GM18502 (cell line): ENCODE data around the gene SYT14.
"Not testable (repeated sequence)": the region's sequence is repeated elsewhere in the genome, so short reads cannot be mapped to it uniquely, and the experiment has no call there.

Experiments
- ATAC-seq: cut with Tn5 transposase; IDR thresholded peaks from one replicate; pipeline ENCODE4 v1.9.1; 2021; ENCODE audit warnings: mild to moderate bottlenecking; ENCODE audit not compliant: unreplicated experiment, poor library complexity

SYT14 gene

GRCh38 chr1:210189426-210189825 is 251.4 kb downstream of the SYT14 start:
- ATAC-seq, result no peak

DNA sequence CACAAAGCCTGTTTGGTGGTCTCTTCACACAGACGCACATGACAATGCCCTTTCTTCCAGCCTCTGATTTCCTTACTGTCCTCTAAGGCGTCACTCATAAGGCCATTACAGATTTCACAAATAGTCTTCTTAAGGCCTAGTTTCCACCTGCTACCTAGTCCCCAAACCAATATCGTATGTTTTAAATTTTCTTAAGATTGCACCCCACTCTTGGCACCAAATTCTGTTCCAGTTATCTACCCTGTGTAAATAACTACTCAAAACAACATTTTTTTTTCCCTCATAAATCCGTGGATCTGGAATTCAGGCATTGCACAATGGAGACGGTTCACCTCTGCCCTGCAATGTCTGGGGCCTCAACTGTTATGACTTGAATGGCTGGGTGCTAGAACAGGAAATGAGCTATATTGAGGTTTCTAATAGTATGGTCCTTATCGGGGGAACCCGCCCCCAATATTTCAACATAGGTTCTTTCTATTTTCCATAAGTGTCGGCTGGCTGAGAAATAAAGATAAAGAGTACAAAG is 257.7 kb downstream of the SYT14 start:
- ATAC-seq, result no peak

GRCh38 chr1:210196266-210196665 is 258.2 kb downstream of the SYT14 start:
- not testable (repeated sequence) for ATAC-seq

DNA sequence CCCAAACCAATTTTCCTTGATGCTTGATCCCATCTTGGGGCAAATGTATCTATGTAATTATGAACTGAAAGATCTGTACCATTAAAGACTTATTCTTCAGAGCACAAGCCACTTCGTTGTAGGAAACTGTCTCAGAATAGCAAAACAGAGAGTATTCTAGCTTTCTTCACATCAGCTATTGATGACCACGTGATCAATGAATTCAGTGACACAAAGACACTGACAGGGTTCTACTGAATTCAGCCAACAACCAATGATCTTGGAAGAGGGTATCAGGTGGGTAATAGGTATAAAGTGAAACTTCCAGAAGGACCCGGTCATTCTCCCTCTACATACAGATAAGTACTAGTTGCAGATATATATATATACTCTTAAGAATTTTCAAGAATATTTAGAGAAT is 260.8 kb downstream of the SYT14 start:
- ATAC-seq, result no peak

DNA sequence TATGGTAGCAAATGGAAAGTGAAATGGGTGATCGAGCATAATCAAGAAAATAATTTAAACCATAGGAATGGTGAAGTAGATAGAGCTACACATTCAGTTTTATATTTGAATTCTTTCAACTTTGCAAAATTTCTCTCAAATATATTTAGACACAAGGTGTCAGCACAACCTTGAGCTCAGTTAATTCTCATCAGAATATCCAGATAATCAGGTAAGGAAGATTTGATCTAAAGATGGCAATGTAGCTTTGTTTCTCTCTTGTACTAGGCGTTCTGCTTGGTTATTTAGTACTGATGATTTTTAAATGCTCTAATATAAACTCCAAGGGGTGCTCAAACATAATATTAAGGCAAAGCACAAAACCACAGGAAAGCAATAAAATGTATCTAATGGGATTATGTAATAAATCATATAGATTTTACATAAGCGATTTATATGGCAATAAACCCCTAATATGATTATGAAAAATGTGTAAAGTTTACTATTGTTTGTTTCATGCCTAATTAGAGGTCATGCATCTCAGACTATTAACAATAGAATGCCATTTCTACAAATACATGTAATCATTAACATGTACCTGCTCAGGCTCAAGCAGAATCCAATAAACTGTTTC is 262.2 kb downstream of the SYT14 start:
- no peak for ATAC-seq

- no peak for ATAC-seq
These were observed 263.7 kb downstream of the SYT14 start for GRCh38 chr1:210201681-210202080.

- no peak for ATAC-seq
These were observed 269.8 kb downstream of the SYT14 start for GRCh38 chr1:210207597-210208450.

- ATAC-seq, result no peak
These were observed 275.3 kb downstream of the SYT14 start for GRCh38 chr1:210213335-210213734.

- no peak for ATAC-seq
These were observed 276.8 kb downstream of the SYT14 start for GRCh38 chr1:210214573-210215409.

GRCh38 chr1:210217482-210217881 is 279.5 kb downstream of the SYT14 start:
- ATAC-seq, result no peak

DNA sequence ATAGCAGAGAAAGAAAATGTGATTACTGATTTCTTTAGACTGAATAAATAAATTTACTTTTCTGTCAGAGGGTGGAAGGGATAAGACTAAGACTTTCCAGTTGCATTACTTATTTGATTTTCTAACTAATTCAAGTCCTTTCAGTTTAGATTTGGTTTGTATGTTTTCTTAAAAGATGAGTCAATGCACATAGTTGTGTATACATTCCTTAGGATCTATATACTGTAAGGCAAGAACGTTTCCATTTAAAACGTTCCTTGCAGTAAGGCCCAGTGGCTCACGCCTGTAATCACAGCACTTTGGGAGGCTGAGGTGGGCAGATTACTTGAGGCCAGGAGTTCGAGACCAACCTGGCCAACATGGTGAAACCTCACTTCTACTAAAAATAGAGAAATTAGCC is 280.0 kb downstream of the SYT14 start:
- ATAC-seq, result no peak
